Endodermal cell (in vitro differentiated cells): ENCODE data around the gene TRABD2B. TPM values are rescaled to one million over a fixed set of nuclear protein-coding genes. Genes with fewer than 3 reads are reported as not detected.

Experiments used
- DNase-seq: peaks from one replicate; pipeline ENCODE4 v3.0.0-alpha.2; 2017
- H3K27ac ChIP-seq: 2 replicates; pipeline ENCODE4 v1.5.1; 2013; ENCODE audit warnings: mild to moderate bottlenecking, low read depth, low read length, moderate library complexity
- H3K27me3 ChIP-seq: 2 replicates; pipeline ENCODE4 v1.6.1; 2013; ENCODE audit warnings: mild to moderate bottlenecking, low read length, moderate library complexity; ENCODE audit not compliant: insufficient read depth, control insufficient read depth, poor library complexity, severe bottlenecking
- H3K36me3 ChIP-seq: 2 replicates; pipeline ENCODE4 v1.7.0; 2013; ENCODE audit warnings: mild to moderate bottlenecking, low read length, moderate library complexity; ENCODE audit not compliant: control insufficient read depth, insufficient read depth
- H3K4me1 ChIP-seq: one replicate; pipeline ENCODE4 v1.7.0; 2013; ENCODE audit warnings: low read length; ENCODE audit not compliant: control insufficient read depth, insufficient read depth
- H3K4me3 ChIP-seq: 2 replicates; pipeline ENCODE4 v1.5.1; 2013; ENCODE audit warnings: mild to moderate bottlenecking, low read length, moderate library complexity
- H3K9ac ChIP-seq: 2 replicates; pipeline ENCODE4 v1.6.1; 2013; ENCODE audit warnings: mild to moderate bottlenecking, low read length, moderate library complexity; ENCODE audit not compliant: poor library complexity, severe bottlenecking; ENCODE audit errors: extremely low read depth
- H3K9me3 ChIP-seq: 2 replicates; pipeline ENCODE4 v1.6.1; 2013; ENCODE audit warnings: mild to moderate bottlenecking, low read length, moderate library complexity; ENCODE audit not compliant: control insufficient read depth
- H3K27ac Mint-ChIP-seq: 2 replicates; pipeline ENCODE4 v1.8.0; 2020; ENCODE audit warnings: mixed read lengths
- H3K27me3 Mint-ChIP-seq: 2 replicates; pipeline ENCODE4 v1.8.0; 2021; ENCODE audit warnings: mild to moderate bottlenecking, mixed read lengths; ENCODE audit not compliant: insufficient read depth
- H3K36me3 Mint-ChIP-seq: 2 replicates; pipeline ENCODE4 v1.8.0; 2020; ENCODE audit warnings: low read depth, mixed read lengths
- H3K4me1 Mint-ChIP-seq: 2 replicates; pipeline ENCODE4 v1.8.0; 2020; ENCODE audit warnings: mixed read lengths
- H3K4me3 Mint-ChIP-seq: 2 replicates; pipeline ENCODE4 v1.8.0; 2020; ENCODE audit warnings: mild to moderate bottlenecking, moderate library complexity, mixed read lengths
- H3K9me3 Mint-ChIP-seq: 2 replicates; pipeline ENCODE4 v1.8.0; 2020; ENCODE audit warnings: mild to moderate bottlenecking, mixed read lengths
- WGBS, 2 experiments: methylation state at CpG; one replicate each; pipeline versions ENCODE4 v1.1.5 to v1.1.7; 2013; ENCODE audit warnings: missing lambda C conversion rate in 2 of 2, mixed read lengths in 1 of 2; ENCODE audit not compliant: insufficient coverage in 1 of 2, insufficient read length in 1 of 2; 5-methylcytosine and 5-hydroxymethylcytosine counted together
- total RNA-seq, 2 donors: library from RNA; stranded (reverse); fragmentation: NEBNext Ultra II Directional in 1 of 2; extraction: Animal tissue kit (Norgen Biotek cat#: 25700) in 1 of 2; gene quantifications; 2 replicates in 1 of 2; 3 replicates in 1 of 2; pipeline ENCODE4 v1.2.1, GENCODE V29; 2021
- TF ChIP-seq, protein P1 (sequence below): fragments of 200-600 bp; sonication (generic); conservative IDR thresholded peaks from 2 replicates; pipeline ENCODE4 v1.5.0; 2021; ENCODE audit warnings: antibody characterized with exemption, mild to moderate bottlenecking

Gene TRABD2B
- total RNA-seq, 2 donors from 2014 or later = 24.4 to 28.0 TPM

GRCh38 chr1:47865881-47866535 lies 131.2 kb downstream of the TRABD2B start:
- Histone ChIP-seq H3K36me3 (peaks cover 32% of the 10 kb centered on the region), H3K9ac (no peak overlapping the region), H3K27ac (no peak overlapping the region), H3K4me3 (no peak overlapping the region), H3K4me1 (no peaks in the 10 kb centered on the region), H3K9me3 (peaks cover 9% of the 10 kb centered on the region), H3K27me3 (no peaks in the 10 kb centered on the region)
- Mint-ChIP-seq H3K36me3 (peaks cover 26% of the 10 kb centered on the region), H3K4me3 (no peak overlapping the region), H3K9me3 (peaks cover 6% of the 10 kb centered on the region), H3K27me3 (no peaks in the 10 kb centered on the region), H3K4me1 (peaks cover 12% of the 10 kb centered on the region), H3K27ac (no peak overlapping the region)
- no peak for DNase-seq
- 92 to 95% methylated on average over 5 to 6 of the region's 6 CpGs for WGBS, 2 experiments
- TF ChIP-seq, protein P1, sequence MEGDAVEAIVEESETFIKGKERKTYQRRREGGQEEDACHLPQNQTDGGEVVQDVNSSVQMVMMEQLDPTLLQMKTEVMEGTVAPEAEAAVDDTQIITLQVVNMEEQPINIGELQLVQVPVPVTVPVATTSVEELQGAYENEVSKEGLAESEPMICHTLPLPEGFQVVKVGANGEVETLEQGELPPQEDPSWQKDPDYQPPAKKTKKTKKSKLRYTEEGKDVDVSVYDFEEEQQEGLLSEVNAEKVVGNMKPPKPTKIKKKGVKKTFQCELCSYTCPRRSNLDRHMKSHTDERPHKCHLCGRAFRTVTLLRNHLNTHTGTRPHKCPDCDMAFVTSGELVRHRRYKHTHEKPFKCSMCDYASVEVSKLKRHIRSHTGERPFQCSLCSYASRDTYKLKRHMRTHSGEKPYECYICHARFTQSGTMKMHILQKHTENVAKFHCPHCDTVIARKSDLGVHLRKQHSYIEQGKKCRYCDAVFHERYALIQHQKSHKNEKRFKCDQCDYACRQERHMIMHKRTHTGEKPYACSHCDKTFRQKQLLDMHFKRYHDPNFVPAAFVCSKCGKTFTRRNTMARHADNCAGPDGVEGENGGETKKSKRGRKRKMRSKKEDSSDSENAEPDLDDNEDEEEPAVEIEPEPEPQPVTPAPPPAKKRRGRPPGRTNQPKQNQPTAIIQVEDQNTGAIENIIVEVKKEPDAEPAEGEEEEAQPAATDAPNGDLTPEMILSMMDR = no peak

DNA sequence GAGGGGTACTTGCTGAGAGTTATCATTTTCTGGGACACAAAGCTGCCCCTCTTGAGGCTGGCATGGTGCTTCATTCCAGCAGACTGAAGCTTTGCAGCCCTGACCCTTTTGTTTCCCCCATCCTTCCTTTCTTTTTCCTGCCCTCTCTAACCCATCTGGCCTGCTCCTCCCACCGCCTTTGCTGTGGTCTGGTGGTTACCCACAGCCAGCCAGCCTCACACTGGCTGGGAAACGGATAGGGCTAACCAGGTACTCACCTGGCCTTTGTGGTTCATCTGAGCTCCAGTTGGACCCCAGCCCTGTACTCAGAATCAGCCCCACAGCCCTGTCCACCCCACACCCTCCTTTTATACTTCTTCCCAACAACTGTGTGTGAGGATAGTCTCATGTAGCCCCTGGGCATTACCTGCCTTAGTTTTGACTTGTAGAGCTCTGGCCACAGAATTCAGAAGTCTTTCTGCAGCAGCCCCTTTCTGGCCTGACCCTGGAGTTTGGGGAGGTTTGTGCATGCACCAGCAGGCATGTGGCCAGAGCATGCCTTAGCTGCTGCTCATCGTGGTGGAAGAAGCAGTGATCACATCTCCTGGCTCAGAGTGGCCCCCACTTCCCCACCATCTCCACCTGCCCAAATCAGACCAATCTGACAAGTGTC lies 138.0 kb downstream of the TRABD2B start:
- Mint-ChIP-seq H3K4me1 (peaks cover 4% of the 10 kb centered on the region), H3K4me3 (no peak overlapping the region), H3K27me3 (no peaks in the 10 kb centered on the region), H3K36me3 (no peaks in the 10 kb centered on the region), H3K27ac (no peak overlapping the region), H3K9me3 (no peaks in the 10 kb centered on the region)
- Histone ChIP-seq H3K9me3 (no peaks in the 10 kb centered on the region), H3K27me3 (no peaks in the 10 kb centered on the region), H3K9ac (no peak overlapping the region), H3K36me3 (peaks cover 9% of the 10 kb centered on the region), H3K4me1 (no peaks in the 10 kb centered on the region), H3K27ac (no peak overlapping the region), H3K4me3 (no peak overlapping the region)
- peak; percentile 17 for DNase-seq
- WGBS, 2 experiments = 83 to 100% methylated on average over 3 of the region's 3 CpGs
- TF ChIP-seq, protein P1 = no peak

- peaks cover 4% of the 10 kb centered on the region for H3K36me3 ChIP-seq
- no peaks in the 10 kb centered on the region for H3K9me3 ChIP-seq
- H3K4me3 Mint-ChIP-seq = no peak overlapping the region
- 92% methylated on average over 4 of the region's 4 CpGs for WGBS, 2 experiments
- H3K27me3 Mint-ChIP-seq = no peaks in the 10 kb centered on the region
- peak; percentile 25 for DNase-seq
- peaks cover 4% of the 10 kb centered on the region for H3K4me1 Mint-ChIP-seq
- no peak overlapping the region for H3K4me3 ChIP-seq
- H3K27ac Mint-ChIP-seq = no peak overlapping the region
- no peaks in the 10 kb centered on the region for H3K27me3 ChIP-seq
- no peak overlapping the region for H3K9ac ChIP-seq
- no peaks in the 10 kb centered on the region for H3K9me3 Mint-ChIP-seq
- H3K36me3 Mint-ChIP-seq = no peaks in the 10 kb centered on the region
- TF ChIP-seq, protein P1 = no peak
- H3K27ac ChIP-seq = no peak overlapping the region
- no peaks in the 10 kb centered on the region for H3K4me1 ChIP-seq
Measured at GRCh38 chr1:47856996-47857395, 140.2 kb downstream of the TRABD2B start.
